Measurements from ENCODE around the gene PCDH9. TPM values are rescaled to one million over a fixed set of nuclear protein-coding genes. Genes with fewer than 3 reads are reported as not detected.

Gene PCDH9
- polyA plus RNA-seq, 1 of the 3 experiments (the other 2 are of a cell fraction): 1.3 TPM

DNA sequence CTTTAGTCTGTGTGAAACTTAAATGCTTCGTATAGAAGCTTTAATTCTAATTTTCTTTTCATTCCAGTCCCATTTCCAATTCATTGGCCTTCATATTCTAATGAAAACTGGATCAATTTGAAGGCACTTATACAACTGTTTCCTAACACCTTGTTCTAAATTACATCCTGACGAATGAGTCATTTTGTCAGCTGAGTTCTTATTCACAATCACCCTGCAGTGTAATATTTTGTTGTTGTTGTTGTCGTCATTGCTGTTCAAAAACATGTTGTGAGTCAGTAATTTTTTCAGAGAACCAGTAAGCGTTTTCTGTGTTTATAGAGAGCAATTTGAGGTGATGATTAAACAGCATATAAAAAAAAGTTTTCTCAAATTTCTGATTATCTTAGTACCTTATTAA is 290.0 kb downstream of the PCDH9 start:
- H3K4me1 ChIP-seq (ENCODE audit: control insufficient read depth in 1 of 2, insufficient read depth in 2 of 2, low read depth in 1 of 2, low read length in 1 of 2): no peaks in the 10 kb centered on the region
- no peak overlapping the region for H3K27ac ChIP-seq (ENCODE audit: low read depth in 2 of 2, low read length in 1 of 2)
- H3F3A ChIP-seq (replicated peaks; ENCODE audit: insufficient read depth): no peaks in the 10 kb centered on the region
- no peaks in the 10 kb centered on the region for H3K79me2 ChIP-seq (ENCODE audit: insufficient read depth)
- H3K27me3 ChIP-seq (ENCODE audit: insufficient read depth): no peaks in the 10 kb centered on the region
- no peak overlapping the region for H3K4me2 ChIP-seq
- no peaks in the 10 kb centered on the region for H3K9me3 ChIP-seq
- no peak overlapping the region for H3K9ac ChIP-seq
- ChIA-PET POLR2A (no interaction called here), CTCF (no interaction called here)
- peaks cover 3% of the 10 kb centered on the region; the same call in 1 of the 2 replicates for H3K9me2 ChIP-seq
- no peak overlapping the region for H3K4me3 ChIP-seq (ENCODE audit: low read depth in 2 of 2, low read length in 1 of 2)
- no peak for DNase-seq
- H3K36me3 ChIP-seq (replicated peaks in 1 of 2; ENCODE audit: control insufficient read depth in 1 of 2, insufficient read depth in 2 of 2, low read length in 1 of 2): peaks cover 0 to 4% of the 10 kb centered on the region in 2 experiments
- no peak overlapping the region for H2AFZ ChIP-seq (ENCODE audit: low read depth)
- 82% methylated on average over 4 of the region's 4 CpGs for WGBS (ENCODE audit: low lambda C conversion rate)
- TF ChIP-seq RXRA (IDR thresholded peaks at IDR 0.05; ENCODE audit: borderline replicate concordance, low read depth) (no peak), RFX5 (IDR thresholded peaks at IDR 0.05; ENCODE audit: low read length) (no peak), TAF1 (IDR thresholded peaks at IDR 0.05; ENCODE audit: borderline replicate concordance, low read depth, low read length) (no peak), EP300 (IDR thresholded peaks at IDR 0.05; ENCODE audit: borderline replicate concordance in 1 of 2, low read depth in 1 of 2, low read length in 1 of 2) (no peak), FOXJ3 (CRISPR knock-in tag; IDR thresholded peaks at IDR 0.05) (no peak), TEAD4 (IDR thresholded peaks at IDR 0.05; ENCODE audit: borderline replicate concordance, insufficient read depth) (no peak)
- TF ChIP-seq, protein P1, sequence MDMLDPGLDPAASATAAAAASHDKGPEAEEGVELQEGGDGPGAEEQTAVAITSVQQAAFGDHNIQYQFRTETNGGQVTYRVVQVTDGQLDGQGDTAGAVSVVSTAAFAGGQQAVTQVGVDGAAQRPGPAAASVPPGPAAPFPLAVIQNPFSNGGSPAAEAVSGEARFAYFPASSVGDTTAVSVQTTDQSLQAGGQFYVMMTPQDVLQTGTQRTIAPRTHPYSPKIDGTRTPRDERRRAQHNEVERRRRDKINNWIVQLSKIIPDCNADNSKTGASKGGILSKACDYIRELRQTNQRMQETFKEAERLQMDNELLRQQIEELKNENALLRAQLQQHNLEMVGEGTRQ (IDR thresholded peaks at IDR 0.05; ENCODE audit: borderline replicate concordance, low read depth, low read length): no peak
- no peaks in the 10 kb centered on the region for H4K20me1 ChIP-seq (ENCODE audit: insufficient read depth)

DNA sequence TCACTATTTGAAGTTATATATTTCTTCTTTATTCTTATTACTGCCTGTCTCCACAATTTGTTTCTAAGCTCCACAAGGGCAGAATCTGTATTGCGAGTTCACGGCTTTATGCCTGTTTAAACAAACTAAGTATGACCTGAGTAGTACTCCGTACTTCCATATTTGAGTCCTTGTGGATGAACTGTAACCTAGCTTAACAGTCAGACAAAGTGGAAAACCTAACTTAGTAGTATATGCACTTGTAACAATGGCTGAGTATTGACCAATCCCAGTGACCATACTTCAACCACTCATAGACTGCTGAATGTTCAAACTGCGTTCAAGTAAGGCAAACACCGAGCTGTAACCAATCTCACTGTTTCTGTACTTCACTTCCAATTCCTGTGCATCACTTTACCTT is 292.7 kb downstream of the PCDH9 start:
- Histone ChIP-seq H3K27ac (ENCODE audit: low read depth in 2 of 2, low read length in 1 of 2) (no peak overlapping the region), H3K4me1 (ENCODE audit: control insufficient read depth in 1 of 2, insufficient read depth in 2 of 2, low read depth in 1 of 2, low read length in 1 of 2) (no peaks in the 10 kb centered on the region), H3K9ac (no peak overlapping the region), H3K9me2 (no peaks in the 10 kb centered on the region; the same call in 1 of the 2 replicates), H3K36me3 (replicated peaks in 1 of 2; ENCODE audit: control insufficient read depth in 1 of 2, insufficient read depth in 2 of 2, low read length in 1 of 2) (peaks cover 0 to 4% of the 10 kb centered on the region in 2 experiments), H4K20me1 (ENCODE audit: insufficient read depth) (no peaks in the 10 kb centered on the region), H3F3A (replicated peaks; ENCODE audit: insufficient read depth) (no peaks in the 10 kb centered on the region), H2AFZ (ENCODE audit: low read depth) (no peak overlapping the region), H3K79me2 (ENCODE audit: insufficient read depth) (no peaks in the 10 kb centered on the region), H3K27me3 (ENCODE audit: insufficient read depth) (no peaks in the 10 kb centered on the region), H3K9me3 (no peaks in the 10 kb centered on the region), H3K4me2 (no peak overlapping the region), H3K4me3 (ENCODE audit: low read depth in 2 of 2, low read length in 1 of 2) (no peak overlapping the region)
- 95% methylated on average over 5 of the region's 5 CpGs for WGBS (ENCODE audit: low lambda C conversion rate)
- DNase-seq: no peak
- ChIA-PET POLR2A (no interaction called here), CTCF (no interaction called here)
- TF ChIP-seq ELF1 (IDR thresholded peaks at IDR 0.05): no peak
- no peak for TF ChIP-seq MXI1 (IDR thresholded peaks at IDR 0.05; ENCODE audit: low read depth, low read length)
- no peak for TF ChIP-seq RXRA (IDR thresholded peaks at IDR 0.05; ENCODE audit: borderline replicate concordance, low read depth)
- TF ChIP-seq IRF3 (IDR thresholded peaks at IDR 0.05; ENCODE audit: low read depth, low read length): no peak
- TF ChIP-seq CHD2 (IDR thresholded peaks at IDR 0.05; ENCODE audit: low read length, partially characterized antibody): no peak
- TF ChIP-seq JUND (IDR thresholded peaks at IDR 0.05): no peak
- TF ChIP-seq GABPA (IDR thresholded peaks at IDR 0.05; ENCODE audit: low read depth): no peak
- TF ChIP-seq CTCF (IDR thresholded peaks at IDR 0.05): no peak
- no peak for TF ChIP-seq REST (IDR thresholded peaks at IDR 0.05; ENCODE audit: low read depth, low read length)
- TF ChIP-seq ZBTB33 (IDR thresholded peaks at IDR 0.05; ENCODE audit: borderline replicate concordance, low read depth): no peak
- no peak for TF ChIP-seq FOSL2 (IDR thresholded peaks at IDR 0.05; ENCODE audit: borderline replicate concordance, low read depth)
- TF ChIP-seq FOXJ3 (CRISPR knock-in tag; IDR thresholded peaks at IDR 0.05): no peak

Measured in SK-N-SH (cell line).